Measurements from ENCODE around the gene ADAMTS9.

DNA sequence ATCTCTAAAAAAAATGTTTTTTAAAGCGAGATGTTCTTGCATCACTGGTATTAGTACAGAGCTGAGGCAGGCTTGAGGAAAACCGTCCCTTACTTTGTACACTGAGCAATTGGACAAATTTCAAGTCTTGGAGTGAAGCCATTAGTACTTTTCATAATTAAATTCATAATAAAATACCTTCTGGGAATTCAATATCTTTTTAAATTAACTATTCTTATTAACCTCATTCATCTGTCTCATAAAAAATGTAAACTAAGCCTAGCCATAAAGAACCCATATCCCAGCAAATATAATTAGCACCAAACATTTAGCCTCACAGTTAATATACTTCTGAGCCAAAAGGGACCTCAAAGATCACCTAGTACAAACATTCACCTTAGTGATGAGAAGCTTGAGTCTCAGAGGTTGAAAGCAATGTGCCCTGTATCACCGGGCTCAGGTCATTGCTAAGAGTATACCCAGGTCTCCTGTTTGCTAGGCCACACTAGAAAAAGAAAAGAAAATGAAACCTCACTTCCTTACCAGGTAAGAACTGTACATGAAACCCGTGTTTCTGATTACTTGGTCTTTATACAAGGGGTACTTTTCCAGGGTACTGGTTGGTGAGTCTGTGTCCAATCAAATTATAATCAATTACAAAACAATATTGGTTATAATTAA lies 192.5 kb downstream of the ADAMTS9 start:
- TF ChIP-seq POLR2A (IDR thresholded peaks at IDR 0.05), result no peak
- TF ChIP-seq, protein P1, sequence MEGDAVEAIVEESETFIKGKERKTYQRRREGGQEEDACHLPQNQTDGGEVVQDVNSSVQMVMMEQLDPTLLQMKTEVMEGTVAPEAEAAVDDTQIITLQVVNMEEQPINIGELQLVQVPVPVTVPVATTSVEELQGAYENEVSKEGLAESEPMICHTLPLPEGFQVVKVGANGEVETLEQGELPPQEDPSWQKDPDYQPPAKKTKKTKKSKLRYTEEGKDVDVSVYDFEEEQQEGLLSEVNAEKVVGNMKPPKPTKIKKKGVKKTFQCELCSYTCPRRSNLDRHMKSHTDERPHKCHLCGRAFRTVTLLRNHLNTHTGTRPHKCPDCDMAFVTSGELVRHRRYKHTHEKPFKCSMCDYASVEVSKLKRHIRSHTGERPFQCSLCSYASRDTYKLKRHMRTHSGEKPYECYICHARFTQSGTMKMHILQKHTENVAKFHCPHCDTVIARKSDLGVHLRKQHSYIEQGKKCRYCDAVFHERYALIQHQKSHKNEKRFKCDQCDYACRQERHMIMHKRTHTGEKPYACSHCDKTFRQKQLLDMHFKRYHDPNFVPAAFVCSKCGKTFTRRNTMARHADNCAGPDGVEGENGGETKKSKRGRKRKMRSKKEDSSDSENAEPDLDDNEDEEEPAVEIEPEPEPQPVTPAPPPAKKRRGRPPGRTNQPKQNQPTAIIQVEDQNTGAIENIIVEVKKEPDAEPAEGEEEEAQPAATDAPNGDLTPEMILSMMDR (IDR thresholded peaks at IDR 0.05), result no peak
- no peak for TF ChIP-seq EP300 (IDR thresholded peaks at IDR 0.05)
- TF ChIP-seq POLR2AphosphoS5 (IDR thresholded peaks at IDR 0.05), result no peak
